H1 (cell line): Measurements from ENCODE around the gene TMA7. TPM values are rescaled to one million over a fixed set of nuclear protein-coding genes. Genes with fewer than 3 reads are reported as not detected.

ENCODE experiments used
- CTCF ChIA-PET: fragments of 300-600 bp; sonication (Branson Sonifier 250); formaldehyde crosslinking; loops from one replicate; lab custom pipeline; 2021; ENCODE audit not compliant: partially characterized antibody; lab: Charles Lee
- POLR2A ChIA-PET: fragments of 300-600 bp; sonication (Branson Sonifier 250); formaldehyde crosslinking; loops from one replicate; lab custom pipeline; 2021; ENCODE audit warnings: inconsistent platforms; ENCODE audit not compliant: partially characterized antibody; lab: Charles Lee
- DNase-seq, 2 experiments: peaks; one replicate each; pipeline versions ENCODE4 v3.0.0 to v3.0.0-alpha.2; 2010 to 2022; ENCODE audit warnings: low spot score in 2 of 2, low read depth in 1 of 2, mixed read lengths in 1 of 2
- FAIRE-seq: peaks from 2 replicates; lab custom pipeline; 2011; peaks lifted over from hg19 to GRCh38; lab: Jason Lieb, UNC
- H2AFZ ChIP-seq: 2 replicates; pipeline ENCODE4 v1.8.1; 2012; ENCODE audit warnings: low read length, inconsistent platforms
- H2AK5ac ChIP-seq: 2 replicates; pipeline ENCODE4 v1.6.1; 2013; ENCODE audit warnings: low read depth, low read length
- H2BK120ac ChIP-seq: replicated peaks from 2 replicates; pipeline ENCODE3; 2013; ENCODE audit warnings: low read depth, low read length, inconsistent platforms
- H2BK12ac ChIP-seq: 2 replicates; pipeline ENCODE4 v1.6.1; 2013; ENCODE audit warnings: low read depth, low read length
- H2BK15ac ChIP-seq: 2 replicates; pipeline ENCODE4 v1.6.1; 2013; ENCODE audit warnings: low read length
- H2BK20ac ChIP-seq: 2 replicates; pipeline ENCODE4 v1.6.1; 2013; ENCODE audit warnings: low read length
- H2BK5ac ChIP-seq: 2 replicates; pipeline ENCODE4 v1.6.1; 2013; ENCODE audit warnings: low read depth, low read length
- H3K14ac ChIP-seq: 2 replicates; pipeline ENCODE4 v1.6.1; 2013; ENCODE audit warnings: inconsistent platforms; ENCODE audit not compliant: insufficient read length
- H3K18ac ChIP-seq: 2 replicates; pipeline ENCODE4 v1.6.1; 2013; ENCODE audit warnings: low read length; ENCODE audit errors: extremely low read depth
- H3K23ac ChIP-seq: 2 replicates; pipeline ENCODE4 v1.6.1; 2013; ENCODE audit warnings: inconsistent platforms; ENCODE audit not compliant: insufficient read length
- H3K23me2 ChIP-seq: 2 replicates; pipeline ENCODE4 v1.6.1; 2013; ENCODE audit warnings: low read depth, low read length
- H3K27ac ChIP-seq: 2 replicates; pipeline ENCODE4 v1.6.1; 2011; ENCODE audit warnings: low read depth, low read length, inconsistent platforms
- H3K27me3 ChIP-seq, 4 experiments: replicated peaks in 1 of 4; 1 replicate in 1 of 4; 2 replicates in 3 of 4; pipeline versions ENCODE4 v1.6.1 to v1.8.1; 2011 to 2013; ENCODE audit warnings: low read length in 3 of 4, mild to moderate bottlenecking in 3 of 4, inconsistent platforms in 2 of 4, mixed read lengths in 2 of 4, moderate library complexity in 1 of 4; ENCODE audit not compliant: control insufficient read depth in 3 of 4, insufficient read depth in 3 of 4; ENCODE audit errors: extremely low read depth in 1 of 4
- H3K36me3 ChIP-seq, 4 experiments: 2 replicates each; pipeline versions ENCODE4 v1.6.1 to v1.8.1; 2011 to 2013; ENCODE audit warnings: mild to moderate bottlenecking in 4 of 4, low read length in 3 of 4, moderate library complexity in 2 of 4, control low read depth in 1 of 4, inconsistent platforms in 1 of 4; ENCODE audit not compliant: insufficient read depth in 4 of 4, control insufficient read depth in 2 of 4
- H3K4ac ChIP-seq: replicated peaks from 2 replicates; pipeline ENCODE3; 2013; ENCODE audit warnings: low read length, low read depth, mixed read lengths, inconsistent platforms; ENCODE audit not compliant: insufficient read length
- H3K4me1 ChIP-seq, 4 experiments: replicated peaks in 1 of 4; 1 replicate in 1 of 4; 2 replicates in 3 of 4; pipeline versions ENCODE4 v1.6.1 to v1.8.1; 2011 to 2013; ENCODE audit warnings: low read length in 3 of 4, inconsistent platforms in 2 of 4, mixed read lengths in 1 of 4; ENCODE audit not compliant: insufficient read depth in 4 of 4, control insufficient read depth in 3 of 4
- H3K4me2 ChIP-seq, 2 experiments: 2 replicates each; pipeline versions ENCODE4 v1.6.1 to v1.8.1; 2011 to 2013; ENCODE audit warnings: low read depth in 2 of 2, low read length in 2 of 2, control low read depth in 1 of 2, inconsistent platforms in 1 of 2, mild to moderate bottlenecking in 1 of 2; ENCODE audit not compliant: insufficient read depth in 1 of 2
- H3K4me3 ChIP-seq, 4 experiments: fragments of 200-600, 300-600 bp in 1 of 4; sonication (generic), shearing (Covaris generic), sonication (Bioruptor Twin) in 1 of 4; 2 replicates each; pipeline versions ENCODE4 v1.5.1 to v1.8.1; 2011 to 2016; ENCODE audit warnings: low read length in 4 of 4, low read depth in 3 of 4, control low read depth in 2 of 4, inconsistent platforms in 2 of 4, mild to moderate bottlenecking in 2 of 4, mixed read lengths in 1 of 4, moderate library complexity in 1 of 4; ENCODE audit not compliant: insufficient read depth in 2 of 4; ENCODE audit errors: extremely low read depth in 1 of 4
- H3K56ac ChIP-seq: replicated peaks from 2 replicates; pipeline ENCODE3; 2013; ENCODE audit warnings: low read depth, mild to moderate bottlenecking, mixed read lengths, low read length, inconsistent platforms; ENCODE audit not compliant: insufficient read length
- H3K79me1 ChIP-seq: 2 replicates; pipeline ENCODE4 v1.6.1; 2013; ENCODE audit warnings: low read depth, low read length, control low read depth
- H3K79me2 ChIP-seq, 2 experiments: 2 replicates each; pipeline versions ENCODE4 v1.6.1 to v1.8.1; 2012 to 2013; ENCODE audit warnings: low read length in 2 of 2, mild to moderate bottlenecking in 2 of 2, inconsistent platforms in 1 of 2; ENCODE audit not compliant: insufficient read depth in 2 of 2, control insufficient read depth in 1 of 2
- H3K9ac ChIP-seq, 4 experiments: replicated peaks in 1 of 4; 1 replicate in 1 of 4; 2 replicates in 3 of 4; pipeline versions ENCODE4 v1.6.1 to v1.8.1; 2011 to 2013; ENCODE audit warnings: low read depth in 3 of 4, low read length in 3 of 4, control low read depth in 2 of 4, mild to moderate bottlenecking in 2 of 4, moderate library complexity in 2 of 4, inconsistent platforms in 1 of 4; ENCODE audit errors: extremely low read depth in 1 of 4
- H3K9me3 ChIP-seq, 2 experiments: 2 replicates each; pipeline versions ENCODE4 v1.6.1 to v1.8.1; 2012 to 2013; ENCODE audit warnings: mild to moderate bottlenecking in 2 of 2, moderate library complexity in 2 of 2, control low read depth in 1 of 2, inconsistent platforms in 1 of 2, low read depth in 1 of 2, low read length in 1 of 2, mixed read lengths in 1 of 2; ENCODE audit not compliant: insufficient read depth in 2 of 2
- H4K20me1 ChIP-seq, 2 experiments: replicated peaks in 1 of 2; 2 replicates each; pipeline versions ENCODE3 to v1.8.1; 2011 to 2013; ENCODE audit warnings: inconsistent platforms in 2 of 2, low read length in 2 of 2, mild to moderate bottlenecking in 1 of 2; ENCODE audit not compliant: insufficient read depth in 2 of 2, control insufficient read depth in 1 of 2
- H4K5ac ChIP-seq: 2 replicates; pipeline ENCODE4 v1.6.1; 2013; ENCODE audit warnings: low read length, low read depth, mixed read lengths, inconsistent platforms; ENCODE audit not compliant: insufficient read length
- H4K8ac ChIP-seq: 2 replicates; pipeline ENCODE4 v1.8.0; 2013; ENCODE audit warnings: mild to moderate bottlenecking, moderate library complexity, low read length, inconsistent platforms; ENCODE audit not compliant: insufficient read depth; ENCODE audit errors: extremely low read depth
- H4K91ac ChIP-seq: replicated peaks from 2 replicates; pipeline ENCODE3; 2013; ENCODE audit warnings: low read length, mixed read lengths, inconsistent platforms; ENCODE audit not compliant: insufficient read length
- ATF3 ChIP-seq: IDR thresholded peaks from 2 replicates; pipeline ENCODE4 v1.6.1; 2011; ENCODE audit warnings: low read depth, mild to moderate bottlenecking, low read length; ENCODE audit not compliant: insufficient read depth
- CTCF ChIP-seq, 3 experiments: IDR thresholded peaks; 1 replicate in 2 of 3; 2 replicates in 1 of 3; pipeline versions ENCODE4 v1.5.1 to v1.6.1; 2011; ENCODE audit warnings: low read length in 3 of 3, mild to moderate bottlenecking in 3 of 3, inconsistent platforms in 2 of 3, low read depth in 1 of 3, moderate library complexity in 1 of 3; ENCODE audit not compliant: insufficient read depth in 1 of 3; ENCODE audit errors: control extremely low read depth in 1 of 3
- RAD21 ChIP-seq, 2 experiments: IDR thresholded peaks in 1 of 2; conservative IDR thresholded peaks in 1 of 2; 2 replicates each; pipeline ENCODE4 v1.6.1; 2011; ENCODE audit warnings: low read depth in 2 of 2, low read length in 2 of 2, improper control_type of control experiment in 1 of 2, inconsistent platforms in 1 of 2, mild to moderate bottlenecking in 1 of 2, moderate library complexity in 1 of 2
- RXRA ChIP-seq: IDR thresholded peaks from 2 replicates; pipeline ENCODE4 v1.6.1; 2011; ENCODE audit warnings: low read depth, mild to moderate bottlenecking, low read length, moderate library complexity; ENCODE audit not compliant: insufficient read depth
- ZNF274 ChIP-seq: IDR thresholded peaks from 2 replicates; pipeline ENCODE4 v1.7.0; 2012; ENCODE audit warnings: low read length, borderline replicate concordance; ENCODE audit errors: extremely low read depth
- WGBS, 2 experiments: shearing (Covaris generic) in 1 of 2; methylation state at CpG; one replicate each; pipeline versions ENCODE4 v1.1.6 to v1.1.7; 2013 to 2015; ENCODE audit warnings: low lambda C conversion rate in 2 of 2, mixed read lengths in 2 of 2, inconsistent platforms in 1 of 2, low coverage in 1 of 2, missing lambda C conversion rate in 1 of 2; ENCODE audit not compliant: insufficient replicate concordance in 2 of 2, insufficient coverage in 1 of 2, insufficient read length in 1 of 2; ENCODE audit errors: extremely low coverage in 1 of 2, missing lambda C conversion rate in 1 of 2; 5-methylcytosine and 5-hydroxymethylcytosine counted together
- polyA plus RNA-seq, 7 experiments: library from polyadenylated mRNA; depleted of rRNA in 3 of 7; stranded (reverse) in 5 of 7; unstranded in 2 of 7; fragments of >200 nt in 5 of 7; fragments of 200-250 nt in 2 of 7; gene quantifications; 1 replicate in 5 of 7; 2 replicates in 1 of 7; 4 replicates in 1 of 7; pipeline versions ENCODE4 v1.2.1 to v1.2.3, GENCODE V29; 2011 to 2013; ENCODE audit warnings: missing spikeins in 2 of 7, mixed read lengths in 2 of 7
- total RNA-seq: library from RNA; stranded (reverse); fragmentation: NEBNext Ultra II Directional; extraction: Animal tissue kit (Norgen Biotek cat#: 25700); gene quantifications from 2 replicates; pipeline ENCODE4 v1.2.1, GENCODE V29; 2021

TMA7 gene
- total and polyA plus RNA-seq, 2 of the 8 experiments (the other 6 are each of a cell fraction or from before 2014, with no cell fraction given): 138 to 305 TPM

- Histone ChIP-seq H3K56ac (no peak overlapping the region), H2AK5ac (no peak overlapping the region), H2BK15ac (no peak overlapping the region), H2AFZ (no peak overlapping the region), H3K9ac (no peak overlapping the region), H3K23ac (no peak overlapping the region), H4K5ac (no peak overlapping the region), H3K9me3 (no peaks in the 10 kb centered on the region), H3K14ac (no peak overlapping the region), H3K4me2 (no peak overlapping the region), H3K18ac (no peak overlapping the region), H3K4me1 (no peaks in the 10 kb centered on the region), H3K23me2 (no peaks in the 10 kb centered on the region), H3K27ac (no peak overlapping the region), H2BK120ac (no peak overlapping the region), H3K36me3 (peaks cover 73 to 87% (median 83%) of the 10 kb centered on the region in 4 experiments), H2BK20ac (no peak overlapping the region), H2BK12ac (no peak overlapping the region), H4K91ac (no peak overlapping the region), H3K79me1 (no peaks in the 10 kb centered on the region; the same call in none of the 2 replicates), H3K4ac (no peak overlapping the region), H3K27me3 (no peaks in the 10 kb centered on the region), H4K8ac (no peak overlapping the region; the same call in 1 of the 2 replicates), H3K79me2 (no peaks in the 10 kb centered on the region; a peak in 1 of 4 replicates), H4K20me1 (peaks cover 8 to 49% of the 10 kb centered on the region in 2 experiments), H2BK5ac (no peak overlapping the region), H3K4me3 (no peak overlapping the region)
- FAIRE-seq (no peak), DNase-seq (no peak)
- ChIA-PET CTCF (interaction anchor here (0.7 to 4.3 kb wide), 11 partner anchors 8 to 183 kb away, joined by 3 to 47 read pairs (median 7); partner anchors contain the start of genes CCDC51 and PLXNB1), POLR2A (interaction anchor here (0.6 to 31.5 kb wide), 4 partner anchors 7 to 223 kb away, joined by 3 to 650 read pairs (median 327); partner anchors contain the start of gene PLXNB1)
- TF ChIP-seq ATF3: no peak
- TF ChIP-seq CTCF (IDR thresholded peaks at IDR 0.05; ENCODE audit: control extremely low read depth in 1 of 3, insufficient read depth in 1 of 3, low read depth in 1 of 3, low read length in 3 of 3): peak in 2 of 3 experiments; percentile 43 to 50; a peak in 3 of 4 replicates
- TF ChIP-seq ZNF274: no peak
- no peak for TF ChIP-seq RXRA
- TF ChIP-seq RAD21 (IDR thresholded peaks at IDR 0.05 in 1 of 2, conservative IDR thresholded peaks at IDR 0.05 in 1 of 2; ENCODE audit: low read depth in 2 of 2, low read length in 2 of 2): peak; percentile 17 to 49; a peak in 3 of 4 replicates
- 94% methylated on average over 21 of the region's 24 CpGs; no CpG with 5 or more reads in 1 of the 2 experiments for WGBS, 2 experiments
Measured at GRCh38 chr3:48415251-48415953, 24.7 kb upstream of the TMA7 start.
